CD14-positive monocyte (primary cell): ENCODE results near the gene WSB1. TPM values are rescaled to one million over a fixed set of nuclear protein-coding genes. Genes with fewer than 3 reads are reported as not detected.
A peak's percentile ranks its signal among the peaks of the same experiment; 100 is the strongest.

ENCODE experiments used
- DNase-seq, 3 donors: peaks; one replicate each; pipeline ENCODE4 v3.0.0-alpha.2; 2011 to 2022
- H2AFZ ChIP-seq: 2 replicates; pipeline ENCODE4 v1.6.0; 2012; ENCODE audit warnings: mild to moderate bottlenecking, low read depth, low read length, inconsistent platforms; ENCODE audit not compliant: insufficient read depth, poor library complexity, severe bottlenecking
- H3K27ac ChIP-seq, 2 donors: 1 replicate in 1 of 2; 2 replicates in 1 of 2; pipeline ENCODE4 v1.5.1; 2012 to 2013; ENCODE audit warnings: low read length in 2 of 2, control low read depth in 1 of 2, inconsistent platforms in 1 of 2, low read depth in 1 of 2, mild to moderate bottlenecking in 1 of 2
- H3K27me3 ChIP-seq, 2 donors: one replicate each; pipeline versions ENCODE4 v1.6.0 to v1.6.1; 2011 to 2013; ENCODE audit warnings: low read length in 2 of 2; ENCODE audit not compliant: control insufficient read depth in 2 of 2, insufficient read depth in 2 of 2
- H3K36me3 ChIP-seq, 2 donors: replicated peaks in 1 of 2; 1 replicate in 1 of 2; 2 replicates in 1 of 2; pipeline versions ENCODE4 v1.5.1 to v1.6.1; 2012 to 2013; ENCODE audit warnings: low read length in 2 of 2, control low read depth in 1 of 2, inconsistent platforms in 1 of 2, mild to moderate bottlenecking in 1 of 2; ENCODE audit not compliant: insufficient read depth in 2 of 2, control insufficient read depth in 1 of 2
- H3K4me1 ChIP-seq, 2 donors: 1 replicate in 1 of 2; 2 replicates in 1 of 2; pipeline versions ENCODE4 v1.5.1 to v1.6.1; 2012 to 2013; ENCODE audit warnings: low read length in 2 of 2, control low read depth in 1 of 2, inconsistent platforms in 1 of 2, mild to moderate bottlenecking in 1 of 2, moderate library complexity in 1 of 2; ENCODE audit not compliant: insufficient read depth in 2 of 2, control insufficient read depth in 1 of 2
- H3K4me2 ChIP-seq: replicated peaks from 2 replicates; pipeline ENCODE3; 2012; ENCODE audit warnings: low read length, moderate library complexity, mild to moderate bottlenecking; ENCODE audit not compliant: poor library complexity, severe bottlenecking; ENCODE audit errors: extremely low read depth
- H3K4me3 ChIP-seq, 3 experiments: fragments of 200-600 bp in 1 of 3; sonication (generic) in 1 of 3; replicated peaks in 1 of 3; 1 replicate in 2 of 3; 2 replicates in 1 of 3; pipeline ENCODE4 v1.5.1; 2011 to 2013; ENCODE audit warnings: low read length in 3 of 3, mild to moderate bottlenecking in 3 of 3, control low read depth in 2 of 3, low read depth in 2 of 3, inconsistent platforms in 1 of 3, moderate library complexity in 1 of 3
- H3K79me2 ChIP-seq: 2 replicates; pipeline ENCODE4 v1.6.0; 2012; ENCODE audit warnings: mild to moderate bottlenecking, control low read depth, inconsistent platforms, low read length, moderate library complexity; ENCODE audit not compliant: insufficient read depth
- H3K9ac ChIP-seq: 2 replicates; pipeline ENCODE4 v1.6.0; 2017; ENCODE audit warnings: low read length, mild to moderate bottlenecking; ENCODE audit not compliant: insufficient read depth, poor library complexity, severe bottlenecking
- H3K9me3 ChIP-seq, 2 donors: replicated peaks in 1 of 2; 1 replicate in 1 of 2; 2 replicates in 1 of 2; pipeline versions ENCODE4 v1.5.1 to v1.6.1; 2012 to 2013; ENCODE audit warnings: low read length in 2 of 2, control low read depth in 1 of 2; ENCODE audit not compliant: control insufficient read depth in 1 of 2, insufficient read depth in 1 of 2
- H4K20me1 ChIP-seq: 2 replicates; pipeline ENCODE4 v1.6.0; 2012; ENCODE audit warnings: mild to moderate bottlenecking, low read length, control low read depth, moderate library complexity; ENCODE audit not compliant: insufficient read depth
- H3K27ac Mint-ChIP-seq, 7 donors: one replicate each; pipeline ENCODE4 v1.8.0; 2020; ENCODE audit warnings: mild to moderate bottlenecking in 7 of 7, mixed read lengths in 7 of 7, moderate library complexity in 6 of 7, inconsistent platforms in 2 of 7
- H3K27me3 Mint-ChIP-seq, 3 donors: one replicate each; pipeline ENCODE4 v1.8.0; 2021 to 2022; ENCODE audit warnings: low read depth in 3 of 3, mild to moderate bottlenecking in 3 of 3, mixed read lengths in 3 of 3, moderate library complexity in 3 of 3, inconsistent platforms in 1 of 3
- H3K36me3 Mint-ChIP-seq, 2 donors: one replicate each; pipeline ENCODE4 v1.8.0; 2020; ENCODE audit warnings: mixed read lengths in 2 of 2, inconsistent platforms in 1 of 2, mild to moderate bottlenecking in 1 of 2
- H3K4me1 Mint-ChIP-seq: one replicate; pipeline ENCODE4 v1.8.0; 2020; ENCODE audit warnings: mild to moderate bottlenecking, mixed read lengths
- H3K4me3 Mint-ChIP-seq, 2 donors: one replicate each; pipeline ENCODE4 v1.8.0; 2020; ENCODE audit warnings: mild to moderate bottlenecking in 2 of 2, mixed read lengths in 2 of 2, moderate library complexity in 1 of 2
- H3K9me3 Mint-ChIP-seq, 7 donors: one replicate each; pipeline ENCODE4 v1.8.0; 2020 to 2022; ENCODE audit warnings: mixed read lengths in 7 of 7, mild to moderate bottlenecking in 6 of 7, moderate library complexity in 6 of 7, inconsistent platforms in 2 of 7
- WGBS: methylation state at CpG from one replicate; pipeline ENCODE4 v1.1.5; 2013; ENCODE audit warnings: missing lambda C conversion rate; ENCODE audit not compliant: insufficient coverage; 5-methylcytosine and 5-hydroxymethylcytosine counted together
- intact Hi-C, 2 donors: fragments of 100-400 bp; cut with micrococcal nuclease; formaldehyde crosslinking; loops; one replicate each; pipeline versions ENCODE4 v1.15.0 to v1.15.1; 2023
- polyA plus RNA-seq, 3 donors: library from polyadenylated mRNA; depleted of rRNA in 1 of 3; unstranded in 2 of 3; stranded (reverse) in 1 of 3; fragments of 300-500 nt in 2 of 3; fragments of >200 nt in 1 of 3; fragmentation: Illumina TruSeq in 2 of 3; gene quantifications; 1 replicate in 2 of 3; 2 replicates in 1 of 3; pipeline ENCODE4 v1.2.3, GENCODE V29; 2012 to 2021
- TF ChIP-seq, protein P1 (sequence below): fragments of 200-600 bp; IDR thresholded peaks from one replicate; pipeline ENCODE4 v1.8.0; 2022; ENCODE audit warnings: antibody characterized with exemption, mild to moderate bottlenecking

The WSB1 gene
- polyA plus RNA-seq, 3 donors = 220 to 368 (median 296) TPM

DNA sequence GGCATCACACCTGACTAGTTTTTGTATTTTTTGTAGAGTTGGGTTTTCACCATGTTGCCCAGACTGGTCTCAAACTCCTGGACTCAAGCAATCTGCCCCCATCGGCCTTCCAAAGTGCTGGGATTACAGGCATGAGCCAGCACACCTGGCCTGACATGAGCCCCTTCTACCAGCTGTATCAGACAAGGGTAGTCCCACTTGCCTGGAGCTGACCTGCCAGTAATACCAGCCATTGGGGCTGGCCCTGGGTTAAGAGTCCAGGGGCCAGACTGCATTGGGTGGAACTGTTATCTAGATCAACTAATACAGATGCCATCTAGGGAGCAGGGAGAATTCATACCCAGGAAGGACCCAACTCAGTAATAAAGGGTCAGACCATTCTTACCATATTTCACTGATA, 28.1 kb downstream of the WSB1 start:
- intact Hi-C loops = no loop called here

DNA sequence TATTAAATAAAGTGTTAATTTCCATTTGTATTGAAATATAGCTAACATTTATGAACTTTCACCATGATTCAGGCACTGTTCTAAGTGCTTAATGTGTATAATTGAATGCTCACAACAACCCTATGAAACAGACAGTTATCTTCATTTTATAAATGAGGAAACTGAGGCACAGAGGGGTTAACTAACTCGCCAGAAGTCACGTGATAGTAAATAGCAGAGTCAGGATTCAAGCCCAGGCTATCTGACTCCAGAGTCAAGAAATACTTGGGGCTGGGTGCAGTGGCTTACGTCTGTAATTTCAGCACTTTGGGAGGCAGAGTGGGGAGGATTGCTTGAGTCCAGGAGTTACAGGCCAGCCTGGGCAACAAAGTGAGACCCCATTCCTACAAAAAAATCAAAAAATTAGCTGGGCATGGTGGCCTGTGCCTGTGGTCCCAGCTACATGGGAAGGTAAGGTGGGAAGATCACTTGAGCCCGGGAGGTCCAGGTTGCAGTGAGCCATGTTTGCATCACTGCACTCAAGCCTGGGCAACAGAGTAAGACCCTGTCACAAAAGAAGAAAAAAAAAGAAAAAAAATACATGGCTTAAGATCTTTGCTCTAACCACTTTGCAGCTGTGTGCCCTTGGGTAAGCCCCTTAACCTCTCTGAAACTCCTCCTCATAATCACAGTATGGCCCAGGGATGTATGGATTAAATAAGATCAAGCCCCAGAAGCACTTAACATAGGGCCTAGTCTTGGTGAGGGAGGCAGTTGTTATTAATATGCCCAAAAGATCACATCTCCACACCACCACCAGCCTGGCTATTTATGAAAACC, 29.0 kb downstream of the WSB1 start:
- Histone ChIP-seq H3K4me2 (peak overlapping the region; percentile 5), H4K20me1 (peaks cover 27% of the 10 kb centered on the region), H3K27ac (peak overlapping the region in 1 of 2 donors; percentile 66), H3K4me1 (peaks cover 11 to 19% of the 10 kb centered on the region in 2 donors), H3K36me3 (peaks cover 12 to 23% of the 10 kb centered on the region in 2 donors), H3K79me2 (no peaks in the 10 kb centered on the region), H3K9ac (no peak overlapping the region), H3K27me3 (no peaks in the 10 kb centered on the region), H2AFZ (no peak overlapping the region), H3K9me3 (no peaks in the 10 kb centered on the region), H3K4me3 (no peak overlapping the region)
- TF ChIP-seq, protein P1, sequence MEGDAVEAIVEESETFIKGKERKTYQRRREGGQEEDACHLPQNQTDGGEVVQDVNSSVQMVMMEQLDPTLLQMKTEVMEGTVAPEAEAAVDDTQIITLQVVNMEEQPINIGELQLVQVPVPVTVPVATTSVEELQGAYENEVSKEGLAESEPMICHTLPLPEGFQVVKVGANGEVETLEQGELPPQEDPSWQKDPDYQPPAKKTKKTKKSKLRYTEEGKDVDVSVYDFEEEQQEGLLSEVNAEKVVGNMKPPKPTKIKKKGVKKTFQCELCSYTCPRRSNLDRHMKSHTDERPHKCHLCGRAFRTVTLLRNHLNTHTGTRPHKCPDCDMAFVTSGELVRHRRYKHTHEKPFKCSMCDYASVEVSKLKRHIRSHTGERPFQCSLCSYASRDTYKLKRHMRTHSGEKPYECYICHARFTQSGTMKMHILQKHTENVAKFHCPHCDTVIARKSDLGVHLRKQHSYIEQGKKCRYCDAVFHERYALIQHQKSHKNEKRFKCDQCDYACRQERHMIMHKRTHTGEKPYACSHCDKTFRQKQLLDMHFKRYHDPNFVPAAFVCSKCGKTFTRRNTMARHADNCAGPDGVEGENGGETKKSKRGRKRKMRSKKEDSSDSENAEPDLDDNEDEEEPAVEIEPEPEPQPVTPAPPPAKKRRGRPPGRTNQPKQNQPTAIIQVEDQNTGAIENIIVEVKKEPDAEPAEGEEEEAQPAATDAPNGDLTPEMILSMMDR = no peak
- peaks cover 34% of the 10 kb centered on the region for H3K4me1 Mint-ChIP-seq
- H3K9me3 Mint-ChIP-seq = no peaks in the 10 kb centered on the region
- peak overlapping the region in 6 of 7 donors; percentile 52 to 86 (median 78) for H3K27ac Mint-ChIP-seq
- no peak for DNase-seq
- H3K27me3 Mint-ChIP-seq = no peaks in the 10 kb centered on the region
- H3K36me3 Mint-ChIP-seq = peaks cover 16 to 19% of the 10 kb centered on the region in 2 donors
- 94% methylated on average over 3 of the region's 4 CpGs for WGBS
- H3K4me3 Mint-ChIP-seq = peak overlapping the region in 1 of 2 donors; percentile 26
- intact Hi-C loops = no loop called here

More for the DNA sequence above, 28.1 kb downstream of the WSB1 start:
- peaks cover 11 to 19% of the 10 kb centered on the region in 2 donors for H3K4me1 ChIP-seq
- peaks cover 34% of the 10 kb centered on the region for H3K4me1 Mint-ChIP-seq
- 100% methylated on average over 1 of the region's 1 CpG for WGBS
- peaks cover 27% of the 10 kb centered on the region for H4K20me1 ChIP-seq
- H3K9me3 Mint-ChIP-seq = no peaks in the 10 kb centered on the region
- H3K4me3 ChIP-seq = no peak overlapping the region
- no peak overlapping the region for H3K4me3 Mint-ChIP-seq
- no peaks in the 10 kb centered on the region for H3K27me3 Mint-ChIP-seq
- H3K27ac Mint-ChIP-seq = peak overlapping the region in 2 of 7 donors; percentile 16 to 21
- no peaks in the 10 kb centered on the region for H3K27me3 ChIP-seq
- peak overlapping the region in 1 of 2 donors; percentile 10 for H3K27ac ChIP-seq
- peaks cover 18 to 26% of the 10 kb centered on the region in 2 donors for H3K36me3 Mint-ChIP-seq
- no peak overlapping the region for H2AFZ ChIP-seq
- TF ChIP-seq, protein P1 = no peak
- H3K9ac ChIP-seq = no peak overlapping the region
- H3K4me2 ChIP-seq = no peak overlapping the region
- DNase-seq = no peak
- peaks cover 13 to 26% of the 10 kb centered on the region in 2 donors for H3K36me3 ChIP-seq
- no peaks in the 10 kb centered on the region for H3K9me3 ChIP-seq
- H3K79me2 ChIP-seq = no peaks in the 10 kb centered on the region
